Neural cell (in vitro differentiated cells): ENCODE data around the gene IKZF1. TPM values are rescaled to one million over a fixed set of nuclear protein-coding genes. Genes with fewer than 3 reads are reported as not detected.

ENCODE experiments used
- H2AFZ ChIP-seq: fragments of 200-600, 300-800 bp; sonication (generic), shearing (Covaris generic); 2 replicates; pipeline ENCODE4 v1.6.0; 2014; ENCODE audit warnings: low read depth, mild to moderate bottlenecking, antibody characterized with exemption, low read length, moderate library complexity
- H3F3A ChIP-seq: fragments of 200-600 bp; shearing (Covaris generic); 2 replicates; pipeline ENCODE4 v1.6.1; 2016; ENCODE audit warnings: mild to moderate bottlenecking, moderate library complexity, mixed read lengths, antibody characterized with exemption, low read length; ENCODE audit not compliant: insufficient read depth, poor library complexity, severe bottlenecking
- H3K27ac ChIP-seq: fragments of 200-600, 300-800 bp; sonication (generic), shearing (Covaris generic); 2 replicates; pipeline ENCODE4 v1.5.1; 2014; ENCODE audit warnings: mild to moderate bottlenecking, low read length, moderate library complexity
- H3K27me3 ChIP-seq: fragments of 300-800, 200-600 bp; sonication (generic), shearing (Covaris generic); 2 replicates; pipeline ENCODE4 v1.6.0; 2014; ENCODE audit warnings: mild to moderate bottlenecking, low read depth, low read length, moderate library complexity; ENCODE audit not compliant: insufficient read depth
- H3K36me3 ChIP-seq: fragments of 300-800, 200-600 bp; sonication (generic), shearing (Covaris generic); 2 replicates; pipeline ENCODE4 v1.5.1; 2014; ENCODE audit warnings: mild to moderate bottlenecking, antibody characterized with exemption, low read length, moderate library complexity; ENCODE audit not compliant: insufficient read depth
- H3K4me2 ChIP-seq: fragments of 300-800, 200-600 bp; sonication (generic), shearing (Covaris generic); 2 replicates; pipeline ENCODE4 v1.6.0; 2014; ENCODE audit warnings: mild to moderate bottlenecking, low read length
- H3K4me3 ChIP-seq: fragments of 300-800, 200-600 bp; sonication (generic), shearing (Covaris generic); 2 replicates; pipeline ENCODE4 v1.5.1; 2014; ENCODE audit warnings: mild to moderate bottlenecking, low read length, moderate library complexity
- H3K79me2 ChIP-seq: fragments of 200-600 bp; shearing (Covaris generic); replicated peaks from 2 replicates; pipeline ENCODE4 v1.6.0; 2014; ENCODE audit warnings: mild to moderate bottlenecking, low read length, moderate library complexity; ENCODE audit not compliant: insufficient read depth
- H3K9ac ChIP-seq: fragments of 300-800, 200-600 bp; sonication (generic), shearing (Covaris generic); 2 replicates; pipeline ENCODE4 v1.6.1; 2016; ENCODE audit warnings: mild to moderate bottlenecking, low read length, mixed read lengths
- H3K9me2 ChIP-seq: fragments of 200-600 bp; shearing (Covaris generic); 2 replicates; pipeline ENCODE4 v1.6.1; 2016; ENCODE audit warnings: mild to moderate bottlenecking, low read length, mixed read lengths; ENCODE audit not compliant: insufficient read depth
- H3K9me3 ChIP-seq: fragments of 200-600, 300-800 bp; sonication (generic), shearing (Covaris generic); 2 replicates; pipeline ENCODE4 v1.6.1; 2016; ENCODE audit warnings: mild to moderate bottlenecking, mixed run types, low read length, moderate library complexity, mixed read lengths
- H4K20me1 ChIP-seq: fragments of 200-600 bp; shearing (Covaris generic); 2 replicates; pipeline ENCODE4 v1.6.1; 2016; ENCODE audit warnings: mild to moderate bottlenecking, mixed run types; ENCODE audit not compliant: insufficient read depth
- EP300 ChIP-seq: fragments of 450-650 bp; conservative IDR thresholded peaks from 2 replicates; pipeline ENCODE4 v1.6.1; 2014; ENCODE audit warnings: antibody characterized with exemption, mild to moderate bottlenecking, moderate library complexity; ENCODE audit not compliant: poor library complexity, severe bottlenecking
- EZH2 ChIP-seq: fragments of 200-600, 300-800 bp; shearing (Covaris generic), sonication (generic); IDR thresholded peaks from 2 replicates; pipeline ENCODE4 v1.6.1; 2014; ENCODE audit warnings: antibody characterized with exemption, low read length, borderline replicate concordance, mild to moderate bottlenecking; ENCODE audit not compliant: insufficient read depth, poor library complexity, severe bottlenecking
- MXI1 ChIP-seq: fragments of 450-650 bp; conservative IDR thresholded peaks from 2 replicates; pipeline ENCODE4 v1.6.1; 2014; ENCODE audit warnings: antibody characterized with exemption, mild to moderate bottlenecking; ENCODE audit not compliant: poor library complexity, severe bottlenecking
- POLR2AphosphoS5 ChIP-seq: IDR thresholded peaks from 2 replicates; pipeline ENCODE4 v1.6.1; 2012
- RAD21 ChIP-seq: fragments of 450-650 bp; conservative IDR thresholded peaks from 2 replicates; pipeline ENCODE4 v1.6.1; 2014; ENCODE audit warnings: antibody characterized with exemption, mild to moderate bottlenecking, moderate library complexity
- SMC3 ChIP-seq: fragments of 450-650 bp; conservative IDR thresholded peaks from 2 replicates; pipeline ENCODE4 v1.6.1; 2014; ENCODE audit warnings: antibody characterized with exemption, mild to moderate bottlenecking, moderate library complexity; ENCODE audit not compliant: poor library complexity
- TAF1 ChIP-seq: IDR thresholded peaks from 2 replicates; pipeline ENCODE4 v1.6.1; 2012; ENCODE audit warnings: low read depth
- polyA plus RNA-seq: library from polyadenylated mRNA; depleted of rRNA; stranded (reverse); fragments of >200 nt; gene quantifications from 2 replicates; pipeline ENCODE4 v1.2.3, GENCODE V29; 2014
- TF ChIP-seq, protein P1 (sequence below): IDR thresholded peaks from 2 replicates; pipeline ENCODE4 v1.6.1; 2012; ENCODE audit warnings: borderline replicate concordance
- TF ChIP-seq, protein P2 (sequence below): fragments of 450-650 bp; IDR thresholded peaks from 2 replicates; pipeline ENCODE4 v1.5.1; 2014; ENCODE audit warnings: antibody characterized with exemption, mild to moderate bottlenecking, moderate library complexity; ENCODE audit not compliant: poor library complexity, severe bottlenecking

The IKZF1 gene
- polyA plus RNA-seq, 1 donor from 2014 or later: 0.24 TPM

DNA sequence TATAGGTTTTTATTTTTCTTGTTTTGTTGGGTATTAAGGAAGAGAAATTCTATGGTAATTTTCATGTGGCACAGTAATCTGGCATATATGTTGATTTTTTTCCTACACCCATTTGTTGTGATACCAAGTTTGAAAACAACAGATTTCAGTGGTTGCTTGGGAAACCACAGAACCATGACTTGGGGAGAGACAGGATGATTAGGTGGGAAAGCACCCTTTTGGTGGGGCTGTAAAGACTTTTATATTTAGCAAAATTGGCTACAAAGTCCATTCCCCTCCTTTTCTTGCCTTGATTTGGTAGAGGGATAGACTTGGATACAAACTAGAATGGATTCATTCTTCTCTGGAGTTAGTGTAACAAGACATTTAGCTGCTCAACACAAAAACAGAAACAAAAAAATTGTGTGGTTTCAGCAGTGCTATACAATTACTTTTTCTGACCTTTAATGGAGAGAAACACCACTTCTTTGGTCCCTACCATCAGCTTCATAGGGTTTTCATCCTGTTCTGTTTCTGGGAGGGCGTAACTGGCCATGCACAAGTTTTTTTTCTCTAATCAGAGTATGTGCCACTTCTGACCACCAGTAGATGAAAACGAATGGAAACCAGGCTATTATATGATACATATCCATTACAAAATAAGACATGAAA is 92.9 kb downstream of the IKZF1 start:
- H3F3A ChIP-seq: no peaks in the 10 kb centered on the region
- no peak overlapping the region for H3K4me3 ChIP-seq
- TF ChIP-seq, protein P1, sequence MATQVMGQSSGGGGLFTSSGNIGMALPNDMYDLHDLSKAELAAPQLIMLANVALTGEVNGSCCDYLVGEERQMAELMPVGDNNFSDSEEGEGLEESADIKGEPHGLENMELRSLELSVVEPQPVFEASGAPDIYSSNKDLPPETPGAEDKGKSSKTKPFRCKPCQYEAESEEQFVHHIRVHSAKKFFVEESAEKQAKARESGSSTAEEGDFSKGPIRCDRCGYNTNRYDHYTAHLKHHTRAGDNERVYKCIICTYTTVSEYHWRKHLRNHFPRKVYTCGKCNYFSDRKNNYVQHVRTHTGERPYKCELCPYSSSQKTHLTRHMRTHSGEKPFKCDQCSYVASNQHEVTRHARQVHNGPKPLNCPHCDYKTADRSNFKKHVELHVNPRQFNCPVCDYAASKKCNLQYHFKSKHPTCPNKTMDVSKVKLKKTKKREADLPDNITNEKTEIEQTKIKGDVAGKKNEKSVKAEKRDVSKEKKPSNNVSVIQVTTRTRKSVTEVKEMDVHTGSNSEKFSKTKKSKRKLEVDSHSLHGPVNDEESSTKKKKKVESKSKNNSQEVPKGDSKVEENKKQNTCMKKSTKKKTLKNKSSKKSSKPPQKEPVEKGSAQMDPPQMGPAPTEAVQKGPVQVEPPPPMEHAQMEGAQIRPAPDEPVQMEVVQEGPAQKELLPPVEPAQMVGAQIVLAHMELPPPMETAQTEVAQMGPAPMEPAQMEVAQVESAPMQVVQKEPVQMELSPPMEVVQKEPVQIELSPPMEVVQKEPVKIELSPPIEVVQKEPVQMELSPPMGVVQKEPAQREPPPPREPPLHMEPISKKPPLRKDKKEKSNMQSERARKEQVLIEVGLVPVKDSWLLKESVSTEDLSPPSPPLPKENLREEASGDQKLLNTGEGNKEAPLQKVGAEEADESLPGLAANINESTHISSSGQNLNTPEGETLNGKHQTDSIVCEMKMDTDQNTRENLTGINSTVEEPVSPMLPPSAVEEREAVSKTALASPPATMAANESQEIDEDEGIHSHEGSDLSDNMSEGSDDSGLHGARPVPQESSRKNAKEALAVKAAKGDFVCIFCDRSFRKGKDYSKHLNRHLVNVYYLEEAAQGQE: no peak
- TF ChIP-seq SMC3: no peak
- no peak for TF ChIP-seq TAF1
- no peak for TF ChIP-seq POLR2AphosphoS5
- TF ChIP-seq RAD21: no peak
- no peak for TF ChIP-seq EP300
- TF ChIP-seq EZH2: no peak
- TF ChIP-seq, protein P2, sequence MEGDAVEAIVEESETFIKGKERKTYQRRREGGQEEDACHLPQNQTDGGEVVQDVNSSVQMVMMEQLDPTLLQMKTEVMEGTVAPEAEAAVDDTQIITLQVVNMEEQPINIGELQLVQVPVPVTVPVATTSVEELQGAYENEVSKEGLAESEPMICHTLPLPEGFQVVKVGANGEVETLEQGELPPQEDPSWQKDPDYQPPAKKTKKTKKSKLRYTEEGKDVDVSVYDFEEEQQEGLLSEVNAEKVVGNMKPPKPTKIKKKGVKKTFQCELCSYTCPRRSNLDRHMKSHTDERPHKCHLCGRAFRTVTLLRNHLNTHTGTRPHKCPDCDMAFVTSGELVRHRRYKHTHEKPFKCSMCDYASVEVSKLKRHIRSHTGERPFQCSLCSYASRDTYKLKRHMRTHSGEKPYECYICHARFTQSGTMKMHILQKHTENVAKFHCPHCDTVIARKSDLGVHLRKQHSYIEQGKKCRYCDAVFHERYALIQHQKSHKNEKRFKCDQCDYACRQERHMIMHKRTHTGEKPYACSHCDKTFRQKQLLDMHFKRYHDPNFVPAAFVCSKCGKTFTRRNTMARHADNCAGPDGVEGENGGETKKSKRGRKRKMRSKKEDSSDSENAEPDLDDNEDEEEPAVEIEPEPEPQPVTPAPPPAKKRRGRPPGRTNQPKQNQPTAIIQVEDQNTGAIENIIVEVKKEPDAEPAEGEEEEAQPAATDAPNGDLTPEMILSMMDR: no peak
- TF ChIP-seq MXI1: no peak
- no peaks in the 10 kb centered on the region for H3K9me3 ChIP-seq
- H3K9me2 ChIP-seq: no peaks in the 10 kb centered on the region
- no peaks in the 10 kb centered on the region for H3K36me3 ChIP-seq
- no peak overlapping the region for H2AFZ ChIP-seq
- H3K4me2 ChIP-seq: no peak overlapping the region
- no peaks in the 10 kb centered on the region for H3K79me2 ChIP-seq
- H3K27me3 ChIP-seq: no peaks in the 10 kb centered on the region
- no peak overlapping the region for H3K9ac ChIP-seq
- no peaks in the 10 kb centered on the region for H4K20me1 ChIP-seq
- no peak overlapping the region for H3K27ac ChIP-seq

DNA sequence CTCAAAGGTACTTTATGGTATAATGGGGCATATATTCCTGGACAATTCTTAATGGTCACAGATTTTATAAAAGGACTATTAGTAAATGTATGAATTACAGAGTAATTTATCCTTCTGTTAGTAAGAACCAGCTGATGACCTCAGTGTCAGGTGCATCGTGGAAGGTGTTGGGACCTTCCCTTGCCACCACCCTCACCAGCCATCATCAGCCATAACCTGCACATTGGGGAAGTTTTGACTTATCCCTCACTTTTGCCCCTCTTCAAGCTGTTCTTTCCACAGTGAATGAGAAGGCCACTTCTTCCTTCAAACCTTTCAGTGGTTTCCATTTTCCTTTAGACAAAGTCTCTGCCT is 93.4 kb downstream of the IKZF1 start:
- Histone ChIP-seq H2AFZ (no peak overlapping the region), H3K9me2 (no peaks in the 10 kb centered on the region), H3K27ac (no peak overlapping the region), H4K20me1 (no peaks in the 10 kb centered on the region), H3K79me2 (no peaks in the 10 kb centered on the region), H3F3A (no peaks in the 10 kb centered on the region), H3K4me3 (no peak overlapping the region), H3K27me3 (no peaks in the 10 kb centered on the region), H3K9ac (no peak overlapping the region), H3K36me3 (no peaks in the 10 kb centered on the region), H3K9me3 (no peaks in the 10 kb centered on the region), H3K4me2 (no peak overlapping the region)
- TF ChIP-seq TAF1 (no peak), MXI1 (no peak), POLR2AphosphoS5 (no peak), EZH2 (no peak), EP300 (no peak), SMC3 (no peak), RAD21 (no peak)
- TF ChIP-seq, protein P2: no peak
- TF ChIP-seq, protein P1: no peak
